OCI-LY1 (cell line): ENCODE data around the gene DYNLL2.

Source experiments
- H2AFZ ChIP-seq: fragments of 200-600 bp; sonication (generic), shearing (Covaris generic); 2 replicates; pipeline ENCODE4 v1.6.0; 2014; ENCODE audit warnings: antibody characterized with exemption, mild to moderate bottlenecking, low read length
- H3F3A ChIP-seq: fragments of 200-600 bp; sonication (generic), shearing (Covaris generic); 2 replicates; pipeline ENCODE4 v1.6.0; 2014; ENCODE audit warnings: mild to moderate bottlenecking, antibody characterized with exemption, low read length, moderate library complexity; ENCODE audit not compliant: insufficient read depth
- H3K27ac ChIP-seq: fragments of 200-600 bp; sonication (generic); 2 replicates; pipeline ENCODE4 v1.5.1; 2014; ENCODE audit warnings: low read length, mixed run types, mild to moderate bottlenecking, low read depth; ENCODE audit not compliant: poor library complexity, severe bottlenecking
- H3K27me3 ChIP-seq: fragments of 200-600 bp; sonication (generic); 2 replicates; pipeline ENCODE4 v1.6.0; 2014; ENCODE audit warnings: antibody characterized with exemption, mild to moderate bottlenecking, low read length, moderate library complexity; ENCODE audit not compliant: insufficient read depth
- H3K36me3 ChIP-seq: fragments of 200-600 bp; sonication (generic); 2 replicates; pipeline ENCODE4 v1.6.1; 2014; ENCODE audit warnings: mild to moderate bottlenecking, antibody characterized with exemption, low read length, moderate library complexity, mixed read lengths; ENCODE audit not compliant: insufficient read depth
- H3K4me1 ChIP-seq: fragments of 200-600 bp; sonication (generic); 2 replicates; pipeline ENCODE4 v1.5.1; 2014; ENCODE audit warnings: mild to moderate bottlenecking, low read length, moderate library complexity; ENCODE audit not compliant: insufficient read depth, severe bottlenecking
- H3K4me2 ChIP-seq: fragments of 200-600 bp; sonication (generic), shearing (Covaris generic); 2 replicates; pipeline ENCODE4 v1.6.1; 2014; ENCODE audit warnings: low read length
- H3K4me3 ChIP-seq: fragments of 200-600 bp; sonication (generic); 2 replicates; pipeline ENCODE4 v1.5.1; 2014; ENCODE audit warnings: low read length, low read depth, mild to moderate bottlenecking, mixed read lengths; ENCODE audit not compliant: poor library complexity, severe bottlenecking
- H3K79me2 ChIP-seq: fragments of 200-600 bp; shearing (Covaris generic); 2 replicates; pipeline ENCODE4 v1.6.1; 2016; ENCODE audit warnings: mixed run types, low read length, mixed read lengths; ENCODE audit not compliant: insufficient read depth
- H3K9ac ChIP-seq: fragments of 200-600 bp; sonication (generic), shearing (Covaris generic); 2 replicates; pipeline ENCODE4 v1.6.1; 2014; ENCODE audit warnings: mild to moderate bottlenecking, low read length, mixed read lengths
- H3K9me2 ChIP-seq: fragments of 200-600 bp; sonication (generic), shearing (Covaris generic); 2 replicates; pipeline ENCODE4 v1.6.1; 2014; ENCODE audit warnings: low read depth, mild to moderate bottlenecking, low read length, mixed read lengths
- H3K9me3 ChIP-seq: fragments of 200-600 bp; shearing (Covaris generic); 2 replicates; pipeline ENCODE4 v1.6.1; 2014; ENCODE audit warnings: low read length, mixed read lengths
- H4K20me1 ChIP-seq: fragments of 200-600 bp; sonication (generic), shearing (Covaris generic); 2 replicates; pipeline ENCODE4 v1.6.0; 2016; ENCODE audit warnings: mild to moderate bottlenecking, low read length; ENCODE audit not compliant: insufficient read depth
- CTCF ChIP-seq: fragments of 200-600 bp; sonication (generic), shearing (Covaris generic); IDR thresholded peaks from 2 replicates; pipeline ENCODE4 v1.5.1; 2017; ENCODE audit warnings: mild to moderate bottlenecking, antibody characterized with exemption, low read length, moderate library complexity, mixed read lengths
- EZH2 ChIP-seq: fragments of 200-600 bp; sonication (generic), shearing (Covaris generic); IDR thresholded peaks from 2 replicates; pipeline ENCODE4 v1.8.0; 2017; ENCODE audit warnings: borderline replicate concordance, mixed run types, mild to moderate bottlenecking, antibody characterized with exemption, low read length, moderate library complexity, mixed read lengths

The DYNLL2 gene

DNA sequence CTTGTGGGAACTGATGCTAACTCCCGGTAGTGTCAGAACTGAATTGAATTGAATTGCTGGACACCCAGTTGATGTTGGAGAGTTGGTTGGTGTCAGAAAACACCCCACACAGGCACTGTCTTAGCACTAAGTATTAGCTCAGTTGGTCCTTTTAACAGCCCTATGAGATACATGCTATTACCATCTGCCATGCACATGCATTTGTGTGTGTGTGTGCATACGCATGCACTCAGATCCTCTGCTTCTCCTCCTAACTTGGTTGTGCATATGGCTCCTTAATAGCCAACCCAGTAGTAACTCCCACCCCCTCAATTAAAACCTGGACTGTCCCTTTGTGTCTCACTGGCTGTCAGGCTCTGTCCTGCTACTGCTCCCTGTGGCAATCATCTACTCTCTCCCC, 32.3 kb upstream of the DYNLL2 start:
- TF ChIP-seq EZH2, result no peak
- no peaks in the 10 kb centered on the region for H3K9me3 ChIP-seq
- H3K9me2 ChIP-seq, result no peaks in the 10 kb centered on the region
- H3K4me1 ChIP-seq, result no peaks in the 10 kb centered on the region
- peaks cover 6% of the 10 kb centered on the region; the same call in 1 of the 2 replicates for H3K27me3 ChIP-seq
- H3K79me2 ChIP-seq, result no peaks in the 10 kb centered on the region
- no peak overlapping the region for H3K4me3 ChIP-seq
- no peaks in the 10 kb centered on the region for H4K20me1 ChIP-seq
- no peak overlapping the region for H3K4me2 ChIP-seq
- H3K9ac ChIP-seq, result no peak overlapping the region
- H3F3A ChIP-seq, result no peaks in the 10 kb centered on the region
- H2AFZ ChIP-seq, result no peak overlapping the region
- no peak overlapping the region for H3K27ac ChIP-seq
- H3K36me3 ChIP-seq, result no peaks in the 10 kb centered on the region

DNA sequence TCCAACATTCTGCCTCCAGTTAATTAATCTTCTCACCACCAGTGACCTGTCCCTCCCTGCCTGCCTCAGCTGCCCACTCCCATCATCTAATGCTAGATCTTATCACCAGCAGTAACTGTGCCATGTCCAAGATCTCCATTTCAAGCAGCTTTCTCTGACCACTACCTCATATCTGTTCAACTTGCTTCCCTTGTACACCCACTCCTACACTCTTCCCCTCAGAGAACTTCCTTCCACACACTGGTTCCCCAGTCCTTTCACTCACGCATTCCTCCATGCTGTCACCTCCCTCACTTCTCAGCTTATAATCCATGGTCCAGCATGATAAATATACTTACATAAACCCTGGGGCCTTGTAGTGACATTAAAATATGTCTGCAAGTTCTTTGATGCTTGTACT, 31.8 kb upstream of the DYNLL2 start:
- Histone ChIP-seq H3K27ac (no peak overlapping the region), H3K4me1 (no peaks in the 10 kb centered on the region), H3K4me2 (no peak overlapping the region), H3F3A (no peaks in the 10 kb centered on the region), H3K27me3 (peaks cover 4% of the 10 kb centered on the region; the same call in 1 of the 2 replicates), H3K4me3 (no peak overlapping the region), H3K79me2 (no peaks in the 10 kb centered on the region), H3K9me3 (no peaks in the 10 kb centered on the region), H2AFZ (no peak overlapping the region), H3K9me2 (no peaks in the 10 kb centered on the region), H3K9ac (no peak overlapping the region), H3K36me3 (no peaks in the 10 kb centered on the region), H4K20me1 (no peaks in the 10 kb centered on the region)
- TF ChIP-seq EZH2 (no peak), CTCF (no peak)

DNA sequence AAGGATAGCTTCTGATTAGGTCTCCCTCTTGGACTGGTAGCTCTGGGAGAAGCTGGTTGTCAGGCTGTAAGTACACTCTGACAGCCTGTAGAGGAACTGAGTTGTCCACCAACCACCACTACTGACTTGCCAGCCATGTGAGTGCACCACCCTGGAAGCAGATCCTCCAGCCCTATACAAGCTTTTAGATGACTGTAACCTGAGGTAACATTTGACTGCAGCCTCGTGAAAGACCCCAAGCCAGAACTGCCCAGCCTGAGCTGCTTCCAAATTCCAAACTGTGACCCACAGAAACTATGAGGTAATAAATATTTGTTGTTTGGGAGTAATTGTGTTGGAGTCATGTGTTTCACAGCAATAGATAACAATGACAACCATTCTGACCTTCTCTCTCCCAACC, 30.8 kb upstream of the DYNLL2 start:
- H3K36me3 ChIP-seq, result no peaks in the 10 kb centered on the region
- no peaks in the 10 kb centered on the region for H4K20me1 ChIP-seq
- H3K27me3 ChIP-seq, result no peaks in the 10 kb centered on the region
- no peak overlapping the region for H3K27ac ChIP-seq
- H3K9me2 ChIP-seq, result no peaks in the 10 kb centered on the region
- H3K4me2 ChIP-seq, result no peak overlapping the region
- H3K4me3 ChIP-seq, result no peak overlapping the region
- TF ChIP-seq EZH2 (no peak), CTCF (no peak)
- H2AFZ ChIP-seq, result no peak overlapping the region
- no peak overlapping the region for H3K9ac ChIP-seq
- H3K79me2 ChIP-seq, result no peaks in the 10 kb centered on the region
- no peaks in the 10 kb centered on the region for H3F3A ChIP-seq
- no peaks in the 10 kb centered on the region for H3K9me3 ChIP-seq
- H3K4me1 ChIP-seq, result no peaks in the 10 kb centered on the region

- H3K4me1 ChIP-seq, result no peaks in the 10 kb centered on the region
- no peaks in the 10 kb centered on the region for H3K79me2 ChIP-seq
- no peak overlapping the region for H3K4me3 ChIP-seq
- H3K27ac ChIP-seq, result no peak overlapping the region
- H3K27me3 ChIP-seq, result no peaks in the 10 kb centered on the region
- H3K9me2 ChIP-seq, result no peaks in the 10 kb centered on the region
- H4K20me1 ChIP-seq, result no peaks in the 10 kb centered on the region
- TF ChIP-seq EZH2 (no peak), CTCF (no peak)
- H3K9ac ChIP-seq, result no peak overlapping the region
- H2AFZ ChIP-seq, result no peak overlapping the region
- H3K9me3 ChIP-seq, result no peaks in the 10 kb centered on the region
- H3K36me3 ChIP-seq, result no peaks in the 10 kb centered on the region
- no peaks in the 10 kb centered on the region for H3F3A ChIP-seq
- H3K4me2 ChIP-seq, result no peak overlapping the region
These were observed 30.1 kb upstream of the DYNLL2 start for GRCh38 chr17:58052945-58053715.
